ENCODE measurements around the gene KIAA1191. TPM values are rescaled to one million over a fixed set of nuclear protein-coding genes. Genes with fewer than 3 reads are reported as not detected.
"Not testable (repeated sequence)": the region's sequence is repeated elsewhere in the genome, so short reads cannot be mapped to it uniquely, and the experiment has no call there.

Gene KIAA1191
- total RNA-seq, 2 donors from 2014 or later = 135 to 172 TPM

DNA sequence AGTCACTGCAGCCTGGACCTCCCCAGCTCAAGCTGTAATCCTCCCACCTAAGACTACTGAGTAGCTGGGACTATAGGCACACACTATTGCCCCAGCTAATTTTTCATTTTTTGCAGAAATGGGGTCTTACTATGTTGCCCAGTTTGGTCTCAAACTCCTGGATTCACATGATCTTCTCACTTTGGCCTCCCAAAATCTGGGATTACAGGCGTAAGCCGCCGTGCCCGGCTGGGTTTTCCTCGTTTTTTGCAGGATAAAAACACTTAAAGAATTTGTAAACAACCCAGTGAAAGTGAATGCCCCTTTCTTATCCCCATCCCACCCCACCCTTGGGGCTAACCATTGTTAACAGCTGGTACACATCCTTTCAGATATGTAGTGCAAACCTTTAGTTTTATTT, 47.0 kb upstream of the KIAA1191 start:
- no peak overlapping the region for H3K9ac ChIP-seq (ENCODE audit: extremely low read depth, low read length, poor library complexity, severe bottlenecking)
- Mint-ChIP-seq H3K4me3 (no peak overlapping the region), H3K4me1 (peaks cover 2% of the 10 kb centered on the region), H3K9me3 (no peaks in the 10 kb centered on the region), H3K27me3 (ENCODE audit: insufficient read depth) (no peaks in the 10 kb centered on the region), H3K27ac (no peak overlapping the region), H3K36me3 (ENCODE audit: low read depth) (peaks cover 10% of the 10 kb centered on the region)
- H3K36me3 ChIP-seq (ENCODE audit: control insufficient read depth, insufficient read depth, low read length) = peaks cover 79% of the 10 kb centered on the region
- H3K27me3 ChIP-seq (ENCODE audit: control insufficient read depth, insufficient read depth, low read length, poor library complexity, severe bottlenecking) = no peaks in the 10 kb centered on the region
- 94 to 95% methylated on average over 3 to 5 of the region's 5 CpGs for WGBS, 2 experiments (ENCODE audit: insufficient coverage in 1 of 2, insufficient read length in 1 of 2)
- no peak overlapping the region for H3K4me3 ChIP-seq (ENCODE audit: low read length)
- no peak overlapping the region for H3K27ac ChIP-seq (ENCODE audit: low read depth, low read length)
- no peaks in the 10 kb centered on the region for H3K4me1 ChIP-seq (ENCODE audit: control insufficient read depth, insufficient read depth, low read length)
- TF ChIP-seq, protein P1, sequence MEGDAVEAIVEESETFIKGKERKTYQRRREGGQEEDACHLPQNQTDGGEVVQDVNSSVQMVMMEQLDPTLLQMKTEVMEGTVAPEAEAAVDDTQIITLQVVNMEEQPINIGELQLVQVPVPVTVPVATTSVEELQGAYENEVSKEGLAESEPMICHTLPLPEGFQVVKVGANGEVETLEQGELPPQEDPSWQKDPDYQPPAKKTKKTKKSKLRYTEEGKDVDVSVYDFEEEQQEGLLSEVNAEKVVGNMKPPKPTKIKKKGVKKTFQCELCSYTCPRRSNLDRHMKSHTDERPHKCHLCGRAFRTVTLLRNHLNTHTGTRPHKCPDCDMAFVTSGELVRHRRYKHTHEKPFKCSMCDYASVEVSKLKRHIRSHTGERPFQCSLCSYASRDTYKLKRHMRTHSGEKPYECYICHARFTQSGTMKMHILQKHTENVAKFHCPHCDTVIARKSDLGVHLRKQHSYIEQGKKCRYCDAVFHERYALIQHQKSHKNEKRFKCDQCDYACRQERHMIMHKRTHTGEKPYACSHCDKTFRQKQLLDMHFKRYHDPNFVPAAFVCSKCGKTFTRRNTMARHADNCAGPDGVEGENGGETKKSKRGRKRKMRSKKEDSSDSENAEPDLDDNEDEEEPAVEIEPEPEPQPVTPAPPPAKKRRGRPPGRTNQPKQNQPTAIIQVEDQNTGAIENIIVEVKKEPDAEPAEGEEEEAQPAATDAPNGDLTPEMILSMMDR (conservative IDR thresholded peaks at IDR 0.05) = no peak
- no peaks in the 10 kb centered on the region for H3K9me3 ChIP-seq (ENCODE audit: control insufficient read depth, low read length)
- no peak for DNase-seq

DNA sequence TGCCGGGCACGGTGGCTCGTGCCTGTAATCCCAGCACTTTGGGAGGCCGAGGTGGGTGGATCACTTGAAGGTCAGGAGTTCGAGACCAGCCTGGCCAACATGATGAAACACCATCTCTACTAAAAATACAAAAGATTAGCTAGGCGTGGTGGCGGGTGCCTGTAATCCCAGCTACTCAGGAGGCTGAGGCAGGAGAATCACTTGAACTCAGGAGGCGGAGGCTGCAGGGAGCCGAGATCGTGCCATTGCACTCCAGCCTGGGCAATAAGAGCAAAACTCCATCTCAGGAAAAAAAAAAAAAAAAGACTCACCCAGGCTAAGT, 46.6 kb upstream of the KIAA1191 start:
- H3K4me3 ChIP-seq (ENCODE audit: low read length); H3K4me1 ChIP-seq (ENCODE audit: control insufficient read depth, insufficient read depth, low read length); H3K4me3 Mint-ChIP-seq; H3K27ac ChIP-seq (ENCODE audit: low read depth, low read length); DNase-seq; H3K9ac ChIP-seq (ENCODE audit: extremely low read depth, low read length, poor library complexity, severe bottlenecking); H3K36me3 Mint-ChIP-seq (ENCODE audit: low read depth); H3K27me3 ChIP-seq (ENCODE audit: control insufficient read depth, insufficient read depth, low read length, poor library complexity, severe bottlenecking); H3K27me3 Mint-ChIP-seq (ENCODE audit: insufficient read depth); H3K27ac Mint-ChIP-seq; H3K9me3 Mint-ChIP-seq; H3K9me3 ChIP-seq (ENCODE audit: control insufficient read depth, low read length); H3K4me1 Mint-ChIP-seq: not testable (repeated sequence)
- WGBS, 2 experiments (ENCODE audit: insufficient coverage in 1 of 2, insufficient read length in 1 of 2) = 92% methylated on average over 10 of the region's 10 CpGs; no CpG with 5 or more reads in 1 of the 2 experiments
- peaks cover 79% of the 10 kb centered on the region for H3K36me3 ChIP-seq (ENCODE audit: control insufficient read depth, insufficient read depth, low read length)

DNA sequence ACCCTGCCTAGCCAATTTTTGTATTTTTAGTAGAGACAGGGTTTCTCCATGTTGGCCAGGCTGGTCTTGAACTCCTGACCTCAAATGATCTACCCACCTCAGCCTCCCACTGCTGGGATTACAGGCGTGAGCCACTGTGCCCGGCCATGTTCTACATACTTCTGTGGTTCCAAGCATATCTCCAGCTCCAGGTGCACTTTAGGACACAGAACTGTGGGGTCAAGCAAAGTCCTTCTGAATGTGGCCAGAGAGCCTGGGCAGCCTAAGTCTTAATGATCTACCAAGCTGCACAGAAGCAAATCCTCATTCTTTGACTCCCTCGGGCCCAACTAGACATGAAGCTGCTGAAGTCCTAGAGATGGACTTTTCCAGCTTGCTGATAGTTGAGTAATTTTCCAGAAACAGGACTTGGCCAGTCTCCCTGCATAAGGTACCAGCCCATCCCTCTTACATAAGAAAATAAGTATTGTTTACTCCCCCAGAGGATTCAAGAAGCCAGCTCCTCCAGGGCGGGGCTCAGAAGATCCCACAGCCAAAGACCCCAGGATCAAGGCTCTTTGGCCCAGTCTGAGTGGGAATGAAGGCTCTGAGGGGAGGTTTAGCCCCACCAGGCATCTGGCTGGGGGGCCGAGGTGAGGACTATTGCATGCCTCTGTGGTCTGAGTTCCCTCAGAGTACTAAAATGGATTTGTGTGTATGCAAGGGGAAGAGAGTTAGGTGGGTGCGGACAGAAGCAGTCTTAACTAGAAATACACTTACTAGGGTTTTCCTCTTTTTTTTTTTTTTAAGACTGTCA, 46.1 kb upstream of the KIAA1191 start:
- no peaks in the 10 kb centered on the region for H3K27me3 ChIP-seq (ENCODE audit: control insufficient read depth, insufficient read depth, low read length, poor library complexity, severe bottlenecking)
- Mint-ChIP-seq H3K4me1 (peaks cover 2% of the 10 kb centered on the region), H3K27me3 (ENCODE audit: insufficient read depth) (no peaks in the 10 kb centered on the region), H3K4me3 (no peak overlapping the region), H3K36me3 (ENCODE audit: low read depth) (peaks cover 11% of the 10 kb centered on the region), H3K27ac (no peak overlapping the region), H3K9me3 (no peaks in the 10 kb centered on the region)
- TF ChIP-seq, protein P1 (conservative IDR thresholded peaks at IDR 0.05) = no peak
- H3K36me3 ChIP-seq (ENCODE audit: control insufficient read depth, insufficient read depth, low read length) = peaks cover 73% of the 10 kb centered on the region
- 94% methylated on average over 4 to 6 of the region's 6 CpGs for WGBS, 2 experiments (ENCODE audit: insufficient coverage in 1 of 2, insufficient read length in 1 of 2)
- H3K9me3 ChIP-seq (ENCODE audit: control insufficient read depth, low read length) = no peaks in the 10 kb centered on the region
- no peak overlapping the region for H3K4me3 ChIP-seq (ENCODE audit: low read length)
- H3K4me1 ChIP-seq (ENCODE audit: control insufficient read depth, insufficient read depth, low read length) = no peaks in the 10 kb centered on the region
- no peak for DNase-seq
- no peak overlapping the region for H3K27ac ChIP-seq (ENCODE audit: low read depth, low read length)
- no peak overlapping the region for H3K9ac ChIP-seq (ENCODE audit: extremely low read depth, low read length, poor library complexity, severe bottlenecking)

Data from endodermal cell (in vitro differentiated cells).